HEK293 (cell line): ENCODE measurements around the gene HCAR3.

Experiments used
- ELK4 ChIP-seq: IDR thresholded peaks from 2 replicates; pipeline ENCODE4 v1.6.1; 2011; ENCODE audit warnings: mild to moderate bottlenecking, low read depth, low read length, borderline replicate concordance
- HOXD13 ChIP-seq: sonication (generic); formaldehyde crosslinking; IDR thresholded peaks from 2 replicates; pipeline ENCODE4 v1.8.0; 2022; ENCODE audit warnings: missing genetic modification reagents, borderline replicate concordance
- IKZF3 ChIP-seq: fragments of 450-650 bp; IDR thresholded peaks from 2 replicates; pipeline ENCODE4 v1.5.0; 2018; ENCODE audit warnings: missing biosample characterization, mild to moderate bottlenecking, missing genetic modification characterization, moderate library complexity
- MYNN ChIP-seq: fragments of 450-650 bp; formaldehyde crosslinking; IDR thresholded peaks from 2 replicates; pipeline ENCODE4 v1.5.1; 2016; ENCODE audit warnings: missing biosample characterization, missing genetic modification characterization, borderline replicate concordance
- REPIN1 ChIP-seq: fragments of 450-650 bp; formaldehyde crosslinking; IDR thresholded peaks from 2 replicates; pipeline ENCODE4 v1.5.1; 2017; ENCODE audit warnings: missing biosample characterization, missing genetic modification characterization, low read depth
- WT1 ChIP-seq: fragments of 450-650 bp; formaldehyde crosslinking; IDR thresholded peaks from 2 replicates; pipeline ENCODE4 v1.5.1; 2016; ENCODE audit warnings: missing biosample characterization, missing genetic modification characterization
- ZNF114 ChIP-seq: fragments of 450-650 bp; formaldehyde crosslinking; IDR thresholded peaks from 2 replicates; pipeline ENCODE4 v1.5.0; 2017; ENCODE audit warnings: missing biosample characterization, missing genetic modification characterization
- ZNF157 ChIP-seq: fragments of 450-650 bp; formaldehyde crosslinking; IDR thresholded peaks from 2 replicates; pipeline ENCODE4 v1.5.1; 2016; ENCODE audit warnings: missing biosample characterization, missing genetic modification characterization
- ZNF16 ChIP-seq: fragments of 450-650 bp; formaldehyde crosslinking; IDR thresholded peaks from 2 replicates; pipeline ENCODE4 v1.5.1; 2016; ENCODE audit warnings: low read depth, missing biosample characterization, missing genetic modification characterization
- ZNF169 ChIP-seq: fragments of 450-650 bp; formaldehyde crosslinking; IDR thresholded peaks from 2 replicates; pipeline ENCODE4 v1.5.1; 2016; ENCODE audit warnings: missing biosample characterization, missing genetic modification characterization
- ZNF280D ChIP-seq: fragments of 450-650 bp; formaldehyde crosslinking; IDR thresholded peaks from 2 replicates; pipeline ENCODE4 v1.5.1; 2016; ENCODE audit warnings: missing biosample characterization, missing genetic modification characterization
- ZNF335 ChIP-seq: fragments of 450-650 bp; formaldehyde crosslinking; conservative IDR thresholded peaks from 2 replicates; pipeline ENCODE4 v1.5.1; 2016; ENCODE audit warnings: missing biosample characterization, missing genetic modification characterization
- ZNF416 ChIP-seq: fragments of 450-650 bp; formaldehyde crosslinking; IDR thresholded peaks from 2 replicates; pipeline ENCODE4 v1.5.1; 2016; ENCODE audit warnings: missing biosample characterization, missing genetic modification characterization
- ZNF514 ChIP-seq: fragments of 450-650 bp; formaldehyde crosslinking; IDR thresholded peaks from 2 replicates; pipeline ENCODE4 v1.5.1; 2016; ENCODE audit warnings: missing biosample characterization, missing genetic modification characterization
- ZNF548 ChIP-seq: fragments of 450-650 bp; formaldehyde crosslinking; IDR thresholded peaks from 2 replicates; pipeline ENCODE4 v1.5.1; 2016; ENCODE audit warnings: missing biosample characterization, missing genetic modification characterization
- ZNF549 ChIP-seq: fragments of 450-650 bp; IDR thresholded peaks from 2 replicates; pipeline ENCODE4 v1.5.1; 2018; ENCODE audit warnings: missing biosample characterization, missing genetic modification characterization, mild to moderate bottlenecking, inconsistent platforms, moderate library complexity
- ZNF561 ChIP-seq: fragments of 450-650 bp; IDR thresholded peaks from 2 replicates; pipeline ENCODE4 v1.5.1; 2018; ENCODE audit warnings: missing biosample characterization, missing genetic modification characterization, borderline replicate concordance
- ZNF624 ChIP-seq: fragments of 450-650 bp; formaldehyde crosslinking; IDR thresholded peaks from 2 replicates; pipeline ENCODE4 v1.5.1; 2017; ENCODE audit warnings: missing biosample characterization, missing genetic modification characterization
- ZNF639 ChIP-seq: fragments of 450-650 bp; formaldehyde crosslinking; IDR thresholded peaks from 2 replicates; pipeline ENCODE4 v1.5.1; 2016; ENCODE audit warnings: missing biosample characterization, missing genetic modification characterization
- ZNF658 ChIP-seq: fragments of 450-650 bp; formaldehyde crosslinking; IDR thresholded peaks from 2 replicates; pipeline ENCODE4; 2016; ENCODE audit warnings: missing biosample characterization, missing genetic modification characterization
- ZNF76 ChIP-seq: fragments of 450-650 bp; formaldehyde crosslinking; IDR thresholded peaks from 2 replicates; pipeline ENCODE4; 2016; ENCODE audit warnings: low read depth, missing biosample characterization, missing genetic modification characterization, borderline replicate concordance
- ZNF777 ChIP-seq: fragments of 450-650 bp; formaldehyde crosslinking; IDR thresholded peaks from 2 replicates; pipeline ENCODE4 v1.5.1; 2017; ENCODE audit warnings: missing biosample characterization, missing genetic modification characterization, borderline replicate concordance
- ZNF792 ChIP-seq: fragments of 450-650 bp; formaldehyde crosslinking; IDR thresholded peaks from 2 replicates; pipeline ENCODE4 v1.5.1; 2016; ENCODE audit warnings: missing biosample characterization, missing genetic modification characterization
- ZNF837 ChIP-seq: fragments of 450-650 bp; formaldehyde crosslinking; IDR thresholded peaks from 2 replicates; pipeline ENCODE4 v1.5.1; 2016; ENCODE audit warnings: missing biosample characterization, missing genetic modification characterization
- TF ChIP-seq, protein P1 (sequence below): fragments of 450-650 bp; formaldehyde crosslinking; IDR thresholded peaks from 2 replicates; pipeline ENCODE4 v1.5.1; 2016; ENCODE audit warnings: missing biosample characterization, missing genetic modification characterization
- TF ChIP-seq, protein P2 (sequence below): fragments of 450-650 bp; formaldehyde crosslinking; IDR thresholded peaks from 2 replicates; pipeline ENCODE4 v1.5.1; 2017; ENCODE audit warnings: missing biosample characterization, missing genetic modification characterization
- TF ChIP-seq, protein P3 (sequence below): fragments of 450-650 bp; formaldehyde crosslinking; IDR thresholded peaks from 2 replicates; pipeline ENCODE4 v1.5.1; 2016; ENCODE audit warnings: missing biosample characterization, missing genetic modification characterization

Gene HCAR3

DNA sequence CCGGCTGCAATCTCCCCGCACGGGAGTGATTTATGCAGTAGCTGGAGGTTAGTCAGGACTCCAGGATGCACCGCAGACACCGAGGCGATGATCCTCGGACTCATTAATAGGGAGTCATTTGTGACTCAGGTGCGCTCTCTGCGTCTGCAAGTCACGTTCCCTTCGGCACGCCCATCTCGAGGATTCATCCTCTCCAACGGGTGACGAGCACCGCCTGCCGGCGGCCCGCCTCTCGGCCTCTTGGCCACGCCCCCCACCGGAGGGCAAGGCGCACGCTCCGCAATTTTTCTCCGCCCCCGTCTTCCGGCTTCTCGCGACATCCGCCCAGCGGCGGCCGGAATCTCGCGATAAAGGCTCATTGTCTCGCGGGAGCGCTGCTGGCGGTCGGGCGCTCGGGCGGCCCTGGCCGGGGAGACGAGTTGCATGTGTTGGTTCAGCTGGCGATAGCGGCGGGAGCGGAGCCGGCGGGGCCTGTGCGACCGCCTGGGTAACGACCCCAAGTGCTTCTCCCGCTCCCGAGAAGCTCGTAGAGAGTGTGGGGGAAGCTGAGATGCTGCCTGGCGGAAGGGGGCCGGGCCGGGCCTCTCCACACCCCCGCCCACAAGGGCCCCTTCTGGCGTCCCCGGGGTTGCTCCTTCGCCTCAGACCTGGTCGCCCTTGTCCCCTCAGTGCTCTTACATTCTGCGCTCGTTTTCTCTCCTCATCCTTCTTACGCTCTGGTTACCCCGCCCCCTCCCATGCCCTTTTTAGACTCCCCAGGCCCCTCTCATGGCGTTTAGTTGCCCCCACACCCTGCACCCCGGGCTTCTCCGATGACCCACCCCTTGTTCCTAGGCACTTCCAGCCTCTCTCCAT lies 36.1 kb upstream of the HCAR3 start, which contains the start of gene DENR (continued):
- TF ChIP-seq ZNF169 (tag by site-specific recombination) (no peak), ZNF280D (tag by site-specific recombination) (no peak), ZNF624 (tag by site-specific recombination) (no peak), REPIN1 (0 out of 2 replicates have a peak, but pooled peaks have one; percentile 21), ZNF639 (tag by site-specific recombination) (peak; percentile 28; the same call in 1 of the 2 replicates), ZNF658 (tag by site-specific recombination) (no peak), IKZF3 (tag by site-specific recombination) (peak; percentile 59; the same call in 1 of the 2 replicates), ZNF792 (tag by site-specific recombination) (0 out of 2 replicates have a peak, but pooled peaks have one; percentile 18), ZNF514 (tag by site-specific recombination) (no peak), ZNF16 (no peak), ZNF837 (no peak), ZNF114 (no peak), ZNF76 (tag by site-specific recombination) (no peak; the same call in 1 of the 2 replicates), MYNN (tag by site-specific recombination) (no peak), ZNF157 (tag by site-specific recombination) (no peak), ZNF335 (tag by site-specific recombination) (peak; percentile 94), ZNF416 (tag by site-specific recombination) (no peak), ZNF777 (tag by site-specific recombination) (no peak; the same call in 1 of the 2 replicates), ZNF549 (no peak), HOXD13 (no peak), WT1 (peak; percentile 76), ZNF561 (tag by site-specific recombination) (peak; percentile 92), ZNF548 (tag by site-specific recombination) (no peak), ELK4 (no peak)
- TF ChIP-seq, protein P1, sequence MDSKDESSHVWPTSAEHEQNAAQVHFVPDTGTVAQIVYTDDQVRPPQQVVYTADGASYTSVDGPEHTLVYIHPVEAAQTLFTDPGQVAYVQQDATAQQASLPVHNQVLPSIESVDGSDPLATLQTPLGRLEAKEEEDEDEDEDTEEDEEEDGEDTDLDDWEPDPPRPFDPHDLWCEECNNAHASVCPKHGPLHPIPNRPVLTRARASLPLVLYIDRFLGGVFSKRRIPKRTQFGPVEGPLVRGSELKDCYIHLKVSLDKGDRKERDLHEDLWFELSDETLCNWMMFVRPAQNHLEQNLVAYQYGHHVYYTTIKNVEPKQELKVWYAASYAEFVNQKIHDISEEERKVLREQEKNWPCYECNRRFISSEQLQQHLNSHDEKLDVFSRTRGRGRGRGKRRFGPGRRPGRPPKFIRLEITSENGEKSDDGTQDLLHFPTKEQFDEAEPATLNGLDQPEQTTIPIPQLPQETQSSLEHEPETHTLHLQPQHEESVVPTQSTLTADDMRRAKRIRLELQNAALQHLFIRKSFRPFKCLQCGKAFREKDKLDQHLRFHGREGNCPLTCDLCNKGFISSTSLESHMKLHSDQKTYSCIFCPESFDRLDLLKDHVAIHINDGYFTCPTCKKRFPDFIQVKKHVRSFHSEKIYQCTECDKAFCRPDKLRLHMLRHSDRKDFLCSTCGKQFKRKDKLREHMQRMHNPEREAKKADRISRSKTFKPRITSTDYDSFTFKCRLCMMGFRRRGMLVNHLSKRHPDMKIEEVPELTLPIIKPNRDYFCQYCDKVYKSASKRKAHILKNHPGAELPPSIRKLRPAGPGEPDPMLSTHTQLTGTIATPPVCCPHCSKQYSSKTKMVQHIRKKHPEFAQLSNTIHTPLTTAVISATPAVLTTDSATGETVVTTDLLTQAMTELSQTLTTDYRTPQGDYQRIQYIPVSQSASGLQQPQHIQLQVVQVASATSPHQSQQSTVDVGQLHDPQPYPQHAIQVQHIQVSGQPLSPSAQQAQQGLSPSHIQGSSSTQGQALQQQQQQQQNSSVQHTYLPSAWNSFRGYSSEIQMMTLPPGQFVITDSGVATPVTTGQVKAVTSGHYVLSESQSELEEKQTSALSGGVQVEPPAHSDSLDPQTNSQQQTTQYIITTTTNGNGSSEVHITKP (tag by site-specific recombination) = peak; percentile 68
- TF ChIP-seq, protein P2, sequence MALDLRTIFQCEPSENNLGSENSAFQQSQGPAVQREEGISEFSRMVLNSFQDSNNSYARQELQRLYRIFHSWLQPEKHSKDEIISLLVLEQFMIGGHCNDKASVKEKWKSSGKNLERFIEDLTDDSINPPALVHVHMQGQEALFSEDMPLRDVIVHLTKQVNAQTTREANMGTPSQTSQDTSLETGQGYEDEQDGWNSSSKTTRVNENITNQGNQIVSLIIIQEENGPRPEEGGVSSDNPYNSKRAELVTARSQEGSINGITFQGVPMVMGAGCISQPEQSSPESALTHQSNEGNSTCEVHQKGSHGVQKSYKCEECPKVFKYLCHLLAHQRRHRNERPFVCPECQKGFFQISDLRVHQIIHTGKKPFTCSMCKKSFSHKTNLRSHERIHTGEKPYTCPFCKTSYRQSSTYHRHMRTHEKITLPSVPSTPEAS (tag by site-specific recombination) = peak; percentile 40; the same call in 1 of the 2 replicates
- TF ChIP-seq, protein P3, sequence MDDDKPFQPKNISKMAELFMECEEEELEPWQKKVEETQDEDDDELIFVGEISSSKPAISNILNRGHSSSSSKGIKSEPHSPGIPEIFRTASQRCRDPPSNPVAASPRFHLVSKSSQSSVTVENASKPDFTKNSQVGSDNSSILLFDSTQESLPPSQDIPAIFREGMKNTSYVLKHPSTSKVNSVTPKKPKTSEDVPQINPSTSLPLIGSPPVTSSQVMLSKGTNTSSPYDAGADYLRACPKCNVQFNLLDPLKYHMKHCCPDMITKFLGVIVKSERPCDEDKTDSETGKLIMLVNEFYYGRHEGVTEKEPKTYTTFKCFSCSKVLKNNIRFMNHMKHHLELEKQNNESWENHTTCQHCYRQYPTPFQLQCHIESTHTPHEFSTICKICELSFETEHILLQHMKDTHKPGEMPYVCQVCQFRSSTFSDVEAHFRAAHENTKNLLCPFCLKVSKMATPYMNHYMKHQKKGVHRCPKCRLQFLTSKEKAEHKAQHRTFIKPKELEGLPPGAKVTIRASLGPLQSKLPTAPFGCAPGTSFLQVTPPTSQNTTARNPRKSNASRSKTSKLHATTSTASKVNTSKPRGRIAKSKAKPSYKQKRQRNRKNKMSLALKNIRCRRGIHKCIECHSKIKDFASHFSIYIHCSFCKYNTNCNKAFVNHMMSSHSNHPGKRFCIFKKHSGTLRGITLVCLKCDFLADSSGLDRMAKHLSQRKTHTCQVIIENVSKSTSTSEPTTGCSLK (tag by site-specific recombination) = no peak
